Measurements from ENCODE around the gene RAB1A. TPM values are rescaled to one million over a fixed set of nuclear protein-coding genes. Genes with fewer than 3 reads are reported as not detected.

RAB1A gene
- total and polyA plus RNA-seq, 12 donors, result 53.8 to 235 (median 136) TPM

- intact Hi-C loops (cut with DNase I), result no loop called here
- Histone ChIP-seq H3K4me3 (no peak overlapping the region), H3K27ac (peak overlapping the region in 2 of 5 donors; percentile 51 to 52), H3K36me3 (replicated peaks in 1 of 2) (peaks cover 0 to 59% of the 10 kb centered on the region in 2 donors), H3K4me1 (replicated peaks in 1 of 2) (peaks cover 8 to 37% of the 10 kb centered on the region in 2 donors), H3K9me3 (replicated peaks in 1 of 3) (no peaks in the 10 kb centered on the region), H3K27me3 (no peaks in the 10 kb centered on the region)
- 64 to 73% (median 71%) methylated on average over 9 of the region's 9 CpGs for WGBS, 4 donors
- no peak for DNase-seq
- TF ChIP-seq POLR2A (IDR thresholded peaks at IDR 0.05), result no peak
- TF ChIP-seq CTCF (IDR thresholded peaks at IDR 0.05), result no peak
Measured at GRCh38 chr2:65075176-65075575, 54.7 kb downstream of the RAB1A start.

GRCh38 chr2:65073879-65074565 is 55.9 kb downstream of the RAB1A start:
- DNase-seq, result no peak
- H3K9me3 ChIP-seq (replicated peaks in 1 of 3), result no peaks in the 10 kb centered on the region
- TF ChIP-seq CTCF (IDR thresholded peaks at IDR 0.05) (no peak), POLR2A (IDR thresholded peaks at IDR 0.05) (no peak)
- no peaks in the 10 kb centered on the region for H3K27me3 ChIP-seq
- intact Hi-C loops (cut with DNase I), result no loop called here
- peaks cover 0 to 58% of the 10 kb centered on the region in 2 donors for H3K36me3 ChIP-seq (replicated peaks in 1 of 2)
- no peak overlapping the region for H3K27ac ChIP-seq
- 82 to 89% (median 89%) methylated on average over 12 of the region's 12 CpGs for WGBS, 4 donors
- H3K4me3 ChIP-seq, result no peak overlapping the region
- peaks cover 18 to 49% of the 10 kb centered on the region in 2 donors for H3K4me1 ChIP-seq (replicated peaks in 1 of 2)

GRCh38 chr2:65072181-65072970 is 57.5 kb downstream of the RAB1A start:
- WGBS, 4 donors, result 91 to 94% (median 92%) methylated on average over 16 to 20 of the region's 20 CpGs
- peaks cover 0 to 41% of the 10 kb centered on the region in 2 donors for H3K36me3 ChIP-seq (replicated peaks in 1 of 2)
- intact Hi-C loops (cut with DNase I), result no loop called here
- peak overlapping the region in 1 of 5 donors; percentile 90 for H3K27ac ChIP-seq
- no peak for DNase-seq
- TF ChIP-seq POLR2A (IDR thresholded peaks at IDR 0.05), result no peak
- TF ChIP-seq CTCF (IDR thresholded peaks at IDR 0.05), result no peak
- H3K9me3 ChIP-seq (replicated peaks in 1 of 3), result no peaks in the 10 kb centered on the region
- no peak overlapping the region for H3K4me3 ChIP-seq
- H3K27me3 ChIP-seq, result no peaks in the 10 kb centered on the region
- peaks cover 18 to 63% of the 10 kb centered on the region in 2 donors for H3K4me1 ChIP-seq (replicated peaks in 1 of 2)

- peaks cover 0 to 38% of the 10 kb centered on the region in 2 donors for H3K36me3 ChIP-seq (replicated peaks in 1 of 2)
- H3K27ac ChIP-seq, result peak overlapping the region in 3 of 5 donors; percentile 86 to 90 (median 90)
- DNase-seq, result peak; percentile 51 to 91 (median 68)
- TF ChIP-seq CTCF (IDR thresholded peaks at IDR 0.05) (peak; percentile 14 to 59 (median 44)), POLR2A (IDR thresholded peaks at IDR 0.05) (no peak)
- peaks cover 18 to 63% of the 10 kb centered on the region in 2 donors for H3K4me1 ChIP-seq (replicated peaks in 1 of 2)
- H3K4me3 ChIP-seq, result no peak overlapping the region
- H3K9me3 ChIP-seq (replicated peaks in 1 of 3), result no peaks in the 10 kb centered on the region
- no peaks in the 10 kb centered on the region for H3K27me3 ChIP-seq
- intact Hi-C loops (cut with DNase I), result no loop called here
- 57 to 85% (median 64%) methylated on average over 4 to 14 of the region's 14 CpGs for WGBS, 4 donors
Measured at GRCh38 chr2:65071499-65072180, 58.3 kb downstream of the RAB1A start.
